PC-9 (cell line): Measurements from ENCODE around the gene KIF1C. TPM values are rescaled to one million over a fixed set of nuclear protein-coding genes. Genes with fewer than 3 reads are reported as not detected.
"Not testable (repeated sequence)": the region's sequence is repeated elsewhere in the genome, so short reads cannot be mapped to it uniquely, and the experiment has no call there.

Experiments used
- BruUV-seq: library from RNA; stranded (reverse); fragments of 400-500 nt; replicated peaks from 2 replicates; lab custom pipeline; 2021; lab: Mats Ljungman, UMichigan
- CTCF ChIA-PET: fragments of 300-600 bp; sonication (Branson Sonifier 250); formaldehyde crosslinking; loops from one replicate; lab custom pipeline; 2022; ENCODE audit warnings: antibody characterized with exemption; lab: Charles Lee
- POLR2A ChIA-PET: fragments of 300-600 bp; sonication (Branson Sonifier 250); formaldehyde crosslinking; loops from one replicate; lab custom pipeline; 2022; ENCODE audit warnings: antibody characterized with exemption; ENCODE audit not compliant: unreplicated experiment; lab: Charles Lee
- DNase-seq, 2 experiments: peaks; one replicate each; pipeline versions ENCODE4 v3.0.0 to v3.0.0-alpha.2; 2015 to 2022; ENCODE audit warnings: mixed read lengths in 1 of 2
- H2AFZ ChIP-seq: fragments of 200-600 bp; sonication (generic); 2 replicates; pipeline ENCODE4 v1.8.1; 2017; ENCODE audit warnings: antibody characterized with exemption
- H3F3A ChIP-seq: fragments of 200-600 bp; sonication (generic); 2 replicates; pipeline ENCODE4 v1.8.1; 2017; ENCODE audit warnings: antibody characterized with exemption, mild to moderate bottlenecking, low read depth; ENCODE audit not compliant: insufficient read depth
- H3K27ac ChIP-seq: fragments of 200-600 bp; sonication (generic); 2 replicates; pipeline ENCODE4 v1.6.1; 2016; ENCODE audit warnings: mixed run types
- H3K27me3 ChIP-seq: fragments of 200-600 bp; sonication (generic); 2 replicates; pipeline ENCODE4 v1.6.1; 2016; ENCODE audit warnings: low read depth, mixed run types; ENCODE audit not compliant: insufficient read depth
- H3K36me3 ChIP-seq: fragments of 200-600 bp; sonication (generic); 2 replicates; pipeline ENCODE4 v1.6.1; 2016; ENCODE audit warnings: low read depth, mixed run types
- H3K4me1 ChIP-seq: fragments of 200-600 bp; sonication (generic); replicated peaks from 2 replicates; pipeline ENCODE4 v1.6.1; 2016; ENCODE audit warnings: mixed run types; ENCODE audit not compliant: insufficient read depth
- H3K4me2 ChIP-seq: fragments of 200-600 bp; sonication (generic); 2 replicates; pipeline ENCODE4 v1.6.1; 2017; ENCODE audit warnings: mixed run types
- H3K4me3 ChIP-seq: fragments of 200-600 bp; sonication (generic); 2 replicates; pipeline ENCODE4 v1.6.1; 2016; ENCODE audit warnings: mixed run types
- H3K79me2 ChIP-seq: fragments of 200-600 bp; sonication (generic); 2 replicates; pipeline ENCODE4 v1.6.1; 2017; ENCODE audit warnings: low read depth, mixed run types
- H3K9me2 ChIP-seq: fragments of 200-600 bp; sonication (generic); 2 replicates; pipeline ENCODE4 v1.8.1; 2017; ENCODE audit warnings: mild to moderate bottlenecking; ENCODE audit not compliant: insufficient read depth
- H3K9me3 ChIP-seq: fragments of 200-600 bp; sonication (generic); 2 replicates; pipeline ENCODE4 v1.8.1; 2016; ENCODE audit warnings: low read depth; ENCODE audit not compliant: insufficient read depth
- H4K20me1 ChIP-seq: fragments of 200-600 bp; sonication (generic); 2 replicates; pipeline ENCODE4 v1.8.1; 2017; ENCODE audit not compliant: insufficient read depth
- CTCF ChIP-seq: fragments of 200-600 bp; sonication (generic); conservative IDR thresholded peaks from 2 replicates; pipeline ENCODE4 v1.6.1; 2017; ENCODE audit warnings: mixed run types, antibody characterized with exemption, mild to moderate bottlenecking, moderate library complexity
- EZH2 ChIP-seq: fragments of 200-600 bp; sonication (generic); IDR thresholded peaks from 2 replicates; pipeline ENCODE4 v1.8.0; 2017; ENCODE audit warnings: antibody characterized with exemption, low read depth
- intact Hi-C: fragments of 100-400 bp; cut with micrococcal nuclease; formaldehyde crosslinking; loops from one replicate; pipeline ENCODE4 v1.10.0; 2022; ENCODE audit not compliant: unreplicated experiment
- total RNA-seq: library from RNA; stranded (reverse); gene quantifications from 2 replicates; pipeline ENCODE4 v1.2.3, GENCODE V29; 2021

Gene KIF1C
- total RNA-seq, 1 experiment from 2014 or later, result 215 TPM

GRCh38 chr17:5065227-5065744 is 67.5 kb downstream of the KIF1C start:
- H3K79me2 ChIP-seq, result no peaks in the 10 kb centered on the region
- no peaks in the 10 kb centered on the region for H3K9me3 ChIP-seq
- no peaks in the 10 kb centered on the region for H3K36me3 ChIP-seq
- H4K20me1 ChIP-seq, result no peaks in the 10 kb centered on the region; the same call in 1 of the 2 replicates
- H2AFZ ChIP-seq, result no peak overlapping the region
- intact Hi-C loops, result no loop called here
- no peaks in the 10 kb centered on the region for H3K9me2 ChIP-seq
- POLR2A ChIA-PET, result no interaction called here
- DNase-seq, result no peak
- BruUV-seq, result no TSS peak
- peaks cover 5% of the 10 kb centered on the region; the same call in 1 of the 2 replicates for H3K27me3 ChIP-seq
- H3F3A ChIP-seq, result no peaks in the 10 kb centered on the region
- TF ChIP-seq EZH2 (no peak), CTCF (no peak)
- H3K4me3 ChIP-seq, result no peak overlapping the region
- no peak overlapping the region for H3K4me2 ChIP-seq
- no peaks in the 10 kb centered on the region for H3K4me1 ChIP-seq
- H3K27ac ChIP-seq, result no peak overlapping the region
- CTCF ChIA-PET, result no interaction called here

GRCh38 chr17:5068236-5068635 is 70.5 kb downstream of the KIF1C start:
- no peak for TF ChIP-seq EZH2
- no peak for TF ChIP-seq CTCF
- Histone ChIP-seq H3K9me2 (no peaks in the 10 kb centered on the region), H3K27me3 (peaks cover 5% of the 10 kb centered on the region), H3F3A (no peaks in the 10 kb centered on the region), H3K9me3 (no peaks in the 10 kb centered on the region), H3K36me3 (no peaks in the 10 kb centered on the region), H3K4me3 (no peak overlapping the region), H2AFZ (no peak overlapping the region), H4K20me1 (no peaks in the 10 kb centered on the region), H3K4me1 (no peaks in the 10 kb centered on the region), H3K4me2 (no peak overlapping the region), H3K79me2 (no peaks in the 10 kb centered on the region), H3K27ac (no peak overlapping the region)
- BruUV-seq, result no TSS peak
- intact Hi-C loops, result no loop called here
- no peak for DNase-seq
- POLR2A ChIA-PET, result no interaction called here
- CTCF ChIA-PET, result no interaction called here

GRCh38 chr17:5069724-5070123 is 72.0 kb downstream of the KIF1C start:
- Histone ChIP-seq H3K9me3 (no peaks in the 10 kb centered on the region), H4K20me1 (no peaks in the 10 kb centered on the region), H3F3A (no peaks in the 10 kb centered on the region), H3K4me2 (no peak overlapping the region), H3K4me3 (no peak overlapping the region), H3K36me3 (no peaks in the 10 kb centered on the region), H3K27me3 (peaks cover 8% of the 10 kb centered on the region), H2AFZ (no peak overlapping the region), H3K9me2 (no peaks in the 10 kb centered on the region), H3K79me2 (no peaks in the 10 kb centered on the region), H3K4me1 (no peaks in the 10 kb centered on the region), H3K27ac (no peak overlapping the region)
- TF ChIP-seq CTCF (no peak), EZH2 (no peak)
- ChIA-PET CTCF (no interaction called here), POLR2A (no interaction called here)
- BruUV-seq, result no TSS peak
- intact Hi-C loops, result no loop called here
- no peak for DNase-seq

GRCh38 chr17:5075472-5075871 is 77.7 kb downstream of the KIF1C start:
- POLR2A ChIA-PET, BruUV-seq, CTCF ChIA-PET: not testable (repeated sequence)

GRCh38 chr17:5077275-5077674 is 79.5 kb downstream of the KIF1C start:
- BruUV-seq, POLR2A ChIA-PET, H3K27ac ChIP-seq, CTCF ChIA-PET, intact Hi-C loops, H3F3A ChIP-seq, H2AFZ ChIP-seq, H3K4me1 ChIP-seq, H3K79me2 ChIP-seq, H3K9me2 ChIP-seq, H3K4me2 ChIP-seq, H3K36me3 ChIP-seq, DNase-seq, H3K27me3 ChIP-seq, H3K9me3 ChIP-seq, H4K20me1 ChIP-seq: not testable (repeated sequence)
- H3K4me3 ChIP-seq, result peak overlapping the region; percentile 61

More at GRCh38 chr17:5075472-5075871, 77.7 kb downstream of the KIF1C start:
- H3K27me3 ChIP-seq, H3K79me2 ChIP-seq, H3K9me3 ChIP-seq, H4K20me1 ChIP-seq, intact Hi-C loops, H3K9me2 ChIP-seq, H3K4me2 ChIP-seq, H3K36me3 ChIP-seq, H3F3A ChIP-seq, H3K4me3 ChIP-seq, H3K27ac ChIP-seq, H3K4me1 ChIP-seq, H2AFZ ChIP-seq, DNase-seq: not testable (repeated sequence)
